HepG2 (cell line): ENCODE measurements around the gene ZNF324B. TPM values are rescaled to one million over a fixed set of nuclear protein-coding genes. Genes with fewer than 3 reads are reported as not detected.

Experiments used
- DMAP1 ChIP-seq: IDR thresholded peaks from 2 replicates; pipeline ENCODE4 v1.6.1; 2016
- DNMT3B ChIP-seq: conservative IDR thresholded peaks from 2 replicates; pipeline ENCODE4 v1.6.1; 2016; ENCODE audit warnings: missing biosample characterization, control low read depth
- GTF3A ChIP-seq: sonication (generic); formaldehyde crosslinking; conservative IDR thresholded peaks from 2 replicates; pipeline ENCODE4 v1.4.0; 2020; ENCODE audit warnings: mild to moderate bottlenecking, missing genetic modification reagents
- LRRFIP1 ChIP-seq: sonication (generic); formaldehyde crosslinking; conservative IDR thresholded peaks from 2 replicates; pipeline ENCODE4 v1.4.0; 2020; ENCODE audit warnings: missing genetic modification reagents
- MLX ChIP-seq: IDR thresholded peaks from 2 replicates; pipeline ENCODE4 v1.6.1; 2016
- MXD1 ChIP-seq: sonication (generic); formaldehyde crosslinking; IDR thresholded peaks from 2 replicates; pipeline ENCODE4 v1.4.0; 2020; ENCODE audit warnings: mild to moderate bottlenecking, missing genetic modification reagents
- MXD3 ChIP-seq: IDR thresholded peaks from 2 replicates; pipeline ENCODE4 v1.6.1; 2016; ENCODE audit warnings: mild to moderate bottlenecking, missing biosample characterization, missing genetic modification reagents
- ONECUT2 ChIP-seq: sonication (generic); formaldehyde crosslinking; IDR thresholded peaks from 2 replicates; pipeline ENCODE4 v1.4.0; 2020; ENCODE audit warnings: missing genetic modification reagents
- SAFB2 ChIP-seq: sonication (generic); formaldehyde crosslinking; IDR thresholded peaks from 2 replicates; pipeline ENCODE4 v1.5.1; 2020; ENCODE audit warnings: missing genetic modification reagents, low read depth, mild to moderate bottlenecking, borderline replicate concordance
- ZMAT3 ChIP-seq: sonication (generic); formaldehyde crosslinking; conservative IDR thresholded peaks from 2 replicates; pipeline ENCODE4 v1.7.0; 2021; ENCODE audit warnings: missing genetic modification reagents
- ZNF232 ChIP-seq: sonication (generic); formaldehyde crosslinking; IDR thresholded peaks from 2 replicates; pipeline ENCODE4 v1.4.0; 2020; ENCODE audit warnings: missing genetic modification reagents, borderline replicate concordance
- ZNF451 ChIP-seq: sonication (generic); formaldehyde crosslinking; IDR thresholded peaks from 2 replicates; pipeline ENCODE4 v1.5.0; 2020; ENCODE audit warnings: mild to moderate bottlenecking, missing genetic modification reagents
- ZNF790 ChIP-seq: sonication (generic); formaldehyde crosslinking; IDR thresholded peaks from 2 replicates; pipeline ENCODE4 v1.8.0; 2022; ENCODE audit warnings: missing genetic modification reagents, mild to moderate bottlenecking, borderline replicate concordance
- polyA plus RNA-seq, 8 experiments: library from polyadenylated mRNA; depleted of rRNA in 3 of 8; stranded (reverse) in 7 of 8; unstranded in 1 of 8; fragments of >200 nt; fragmentation: Illumina TruSeq in 4 of 8; extraction: Trizol in 4 of 8; gene quantifications; 2 replicates each; pipeline versions ENCODE4 v1.2.1 to v1.2.3, GENCODE V29; 2011 to 2016; ENCODE audit warnings: low read depth in 4 of 8, missing spikeins in 1 of 8, mixed read lengths in 1 of 8; ENCODE audit not compliant: insufficient read depth in 1 of 8
- total RNA-seq, 5 experiments: library from RNA; depleted of rRNA; stranded (reverse); fragments of >200 nt; fragmentation: Illumina TruSeq; extraction: Trizol; gene quantifications; 2 replicates each; pipeline ENCODE4 v1.2.3, GENCODE V29; 2016; ENCODE audit warnings: low read depth in 1 of 5
- TF ChIP-seq, protein P1 (sequence below): sonication (generic); formaldehyde crosslinking; IDR thresholded peaks from 2 replicates; pipeline ENCODE4 v1.5.0; 2020; ENCODE audit warnings: mild to moderate bottlenecking, missing genetic modification reagents, borderline replicate concordance
- TF ChIP-seq, protein P2 (sequence below): sonication (generic); formaldehyde crosslinking; IDR thresholded peaks from 2 replicates; pipeline ENCODE4 v1.8.0; 2022; ENCODE audit warnings: low read depth, missing genetic modification reagents

The ZNF324B gene
- total and polyA plus RNA-seq, 2 of the 13 experiments (the other 11 are each of a cell fraction or from before 2014, with no cell fraction given) = 0.53 to 3.0 TPM

- peak; percentile 73 for TF ChIP-seq ZMAT3 (CRISPR knock-in tag)
- TF ChIP-seq, protein P1, sequence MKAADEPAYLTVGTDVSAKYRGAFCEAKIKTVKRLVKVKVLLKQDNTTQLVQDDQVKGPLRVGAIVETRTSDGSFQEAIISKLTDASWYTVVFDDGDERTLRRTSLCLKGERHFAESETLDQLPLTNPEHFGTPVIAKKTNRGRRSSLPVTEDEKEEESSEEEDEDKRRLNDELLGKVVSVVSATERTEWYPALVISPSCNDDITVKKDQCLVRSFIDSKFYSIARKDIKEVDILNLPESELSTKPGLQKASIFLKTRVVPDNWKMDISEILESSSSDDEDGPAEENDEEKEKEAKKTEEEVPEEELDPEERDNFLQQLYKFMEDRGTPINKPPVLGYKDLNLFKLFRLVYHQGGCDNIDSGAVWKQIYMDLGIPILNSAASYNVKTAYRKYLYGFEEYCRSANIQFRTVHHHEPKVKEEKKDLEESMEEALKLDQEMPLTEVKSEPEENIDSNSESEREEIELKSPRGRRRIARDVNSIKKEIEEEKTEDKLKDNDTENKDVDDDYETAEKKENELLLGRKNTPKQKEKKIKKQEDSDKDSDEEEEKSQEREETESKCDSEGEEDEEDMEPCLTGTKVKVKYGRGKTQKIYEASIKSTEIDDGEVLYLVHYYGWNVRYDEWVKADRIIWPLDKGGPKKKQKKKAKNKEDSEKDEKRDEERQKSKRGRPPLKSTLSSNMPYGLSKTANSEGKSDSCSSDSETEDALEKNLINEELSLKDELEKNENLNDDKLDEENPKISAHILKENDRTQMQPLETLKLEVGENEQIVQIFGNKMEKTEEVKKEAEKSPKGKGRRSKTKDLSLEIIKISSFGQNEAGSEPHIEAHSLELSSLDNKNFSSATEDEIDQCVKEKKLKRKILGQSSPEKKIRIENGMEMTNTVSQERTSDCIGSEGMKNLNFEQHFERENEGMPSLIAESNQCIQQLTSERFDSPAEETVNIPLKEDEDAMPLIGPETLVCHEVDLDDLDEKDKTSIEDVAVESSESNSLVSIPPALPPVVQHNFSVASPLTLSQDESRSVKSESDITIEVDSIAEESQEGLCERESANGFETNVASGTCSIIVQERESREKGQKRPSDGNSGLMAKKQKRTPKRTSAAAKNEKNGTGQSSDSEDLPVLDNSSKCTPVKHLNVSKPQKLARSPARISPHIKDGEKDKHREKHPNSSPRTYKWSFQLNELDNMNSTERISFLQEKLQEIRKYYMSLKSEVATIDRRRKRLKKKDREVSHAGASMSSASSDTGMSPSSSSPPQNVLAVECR (CRISPR knock-in tag) = peak; percentile 93
- TF ChIP-seq LRRFIP1 (CRISPR knock-in tag) = no peak
- 0 out of 2 replicates have a peak, but pooled peaks have one; percentile 58 for TF ChIP-seq MXD3 (CRISPR knock-in tag)
- TF ChIP-seq MLX = 0 out of 2 replicates have a peak, but pooled peaks have one; percentile 0
- TF ChIP-seq, protein P2, sequence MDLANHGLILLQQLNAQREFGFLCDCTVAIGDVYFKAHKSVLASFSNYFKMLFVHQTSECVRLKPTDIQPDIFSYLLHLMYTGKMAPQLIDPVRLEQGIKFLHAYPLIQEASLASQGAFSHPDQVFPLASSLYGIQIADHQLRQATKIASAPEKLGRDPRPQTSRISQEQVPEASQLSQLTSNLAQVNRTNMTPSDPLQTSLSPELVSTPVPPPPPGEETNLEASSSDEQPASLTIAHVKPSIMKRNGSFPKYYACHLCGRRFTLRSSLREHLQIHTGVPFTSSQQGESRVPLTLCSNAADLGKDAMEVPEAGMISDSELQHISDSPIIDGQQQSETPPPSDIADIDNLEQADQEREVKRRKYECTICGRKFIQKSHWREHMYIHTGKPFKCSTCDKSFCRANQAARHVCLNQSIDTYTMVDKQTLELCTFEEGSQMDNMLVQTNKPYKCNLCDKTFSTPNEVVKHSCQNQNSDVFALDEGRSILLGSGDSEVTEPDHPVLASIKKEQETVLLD (CRISPR knock-in tag) = peak; percentile 49; the same call in 1 of the 2 replicates
- no peak for TF ChIP-seq DNMT3B (CRISPR knock-in tag)
- peak; percentile 68; the same call in 1 of the 2 replicates for TF ChIP-seq MXD1 (CRISPR knock-in tag)
- TF ChIP-seq ONECUT2 (CRISPR knock-in tag) = no peak
- TF ChIP-seq ZNF790 (CRISPR knock-in tag) = peak; percentile 86; the same call in 1 of the 2 replicates
- peak; percentile 59; the same call in 1 of the 2 replicates for TF ChIP-seq ZNF451 (CRISPR knock-in tag)
- TF ChIP-seq DMAP1 (CRISPR knock-in tag) = peak; percentile 54; the same call in 1 of the 2 replicates
- TF ChIP-seq ZNF232 (CRISPR knock-in tag) = 0 out of 2 replicates have a peak, but pooled peaks have one; percentile 3
- TF ChIP-seq SAFB2 (CRISPR knock-in tag) = peak; percentile 68; the same call in 1 of the 2 replicates
- TF ChIP-seq GTF3A (CRISPR knock-in tag) = peak; percentile 39; the same call in 1 of the 2 replicates
Observed at GRCh38 chr19:58408152-58409009, 43.0 kb upstream of the ZNF324B start, which contains the start of gene ZNF584 (continued).
